ENCODE measurements around the gene FBLN2. TPM values are rescaled to one million over a fixed set of nuclear protein-coding genes. Genes with fewer than 3 reads are reported as not detected.

The FBLN2 gene
- total and polyA plus RNA-seq, 2 of the 4 experiments (the other 2 are of a cell fraction): 11.8 to 60.8 TPM

DNA sequence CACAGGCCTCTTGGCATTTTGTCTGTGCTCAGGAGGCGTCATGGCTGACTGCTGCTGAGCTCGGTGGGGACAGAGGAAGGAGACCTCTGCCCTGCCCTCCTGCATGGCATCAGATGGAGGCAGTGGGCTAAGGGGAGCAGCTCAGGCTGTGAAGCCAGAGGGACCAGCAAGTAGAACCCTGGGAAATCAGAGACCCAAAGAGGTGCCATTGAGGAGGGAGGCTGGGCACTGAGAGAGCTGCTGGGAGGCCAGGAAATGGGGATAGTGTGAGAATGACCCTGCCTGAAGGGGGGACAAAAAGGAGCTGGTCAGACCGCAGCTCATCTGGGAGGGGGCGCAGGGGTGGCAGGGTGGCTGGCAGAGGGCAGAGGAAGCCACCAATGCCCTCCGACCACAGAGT is 136.8 kb downstream of the FBLN2 start:
- H3K4me2 ChIP-seq (ENCODE audit: low read depth, low read length): no peak overlapping the region
- POLR2A ChIA-PET (ENCODE audit: unreplicated experiment): no interaction called here
- no peak overlapping the region for H2BK15ac ChIP-seq (ENCODE audit: low read depth, low read length)
- no peaks in the 10 kb centered on the region for H3K79me1 ChIP-seq (ENCODE audit: low read depth in 1 of 2, low read length in 2 of 2)
- no peak overlapping the region for H2BK20ac ChIP-seq (ENCODE audit: low read depth, low read length)
- CTCF ChIA-PET: no interaction called here
- no peaks in the 10 kb centered on the region for H3K9me3 ChIP-seq (ENCODE audit: control insufficient read depth, insufficient read depth, low read length)
- ATAC-seq (ENCODE audit: low read depth): no peak
- no peak overlapping the region for H3K23ac ChIP-seq (ENCODE audit: low read depth, low read length)
- no peak overlapping the region for H4K5ac ChIP-seq (ENCODE audit: low read depth, low read length)
- in situ Hi-C loops (cut with MboI; ENCODE audit: low sequenced_read_pairs) (no loop called here), dilution Hi-C loops (cut with HindIII; ENCODE audit: low sequenced_read_pairs, unreplicated experiment) (no loop called here), intact Hi-C loops (cut with micrococcal nuclease) (no loop called here)
- H2AK9ac ChIP-seq (replicated peaks; ENCODE audit: low read depth, low read length, poor library complexity): no peak overlapping the region
- no peaks in the 10 kb centered on the region for H3K4me1 ChIP-seq (ENCODE audit: control insufficient read depth, insufficient read depth, low read length)
- H3K4me3 ChIP-seq (ENCODE audit: insufficient read depth, low read depth, low read length): no peak overlapping the region
- no peak overlapping the region for H2AFZ ChIP-seq (replicated peaks; ENCODE audit: low read length, poor library complexity)
- no peaks in the 10 kb centered on the region for H3K9me1 ChIP-seq (ENCODE audit: insufficient read depth, low read length)
- H4K20me1 ChIP-seq (ENCODE audit: insufficient read depth, low read length): no peaks in the 10 kb centered on the region
- H2AK5ac ChIP-seq (ENCODE audit: low read depth, low read length): no peak overlapping the region
- no peak overlapping the region for H3K56ac ChIP-seq (ENCODE audit: extremely low read depth, insufficient read depth, low read length)
- no peak for DNase-seq
- H2BK120ac ChIP-seq (ENCODE audit: low read depth, low read length): no peak overlapping the region
- no peak overlapping the region for H3K14ac ChIP-seq (replicated peaks; ENCODE audit: low read depth, low read length)
- WGBS, 2 experiments (ENCODE audit: extremely low coverage in 2 of 2, insufficient read length in 1 of 2): 37% methylated on average over 4 of the region's 5 CpGs; no CpG with 5 or more reads in 1 of the 2 experiments
- no peak overlapping the region for H3K9ac ChIP-seq (ENCODE audit: low read depth, low read length)
- no peaks in the 10 kb centered on the region for H3K36me3 ChIP-seq (ENCODE audit: control insufficient read depth, insufficient read depth, low read length)
- H4K8ac ChIP-seq (ENCODE audit: low read depth in 2 of 2, low read length in 2 of 2): no peak overlapping the region
- no TSS peak for BruUV-seq (replicated peaks)
- TF ChIP-seq POLR2A (IDR thresholded peaks at IDR 0.05; ENCODE audit: low read depth, low read length): no peak
- TF ChIP-seq CEBPB (IDR thresholded peaks at IDR 0.05; ENCODE audit: low read depth, low read length): no peak
- no peak for TF ChIP-seq SMC3 (IDR thresholded peaks at IDR 0.05; ENCODE audit: low read depth, low read length)
- TF ChIP-seq, protein P1, sequence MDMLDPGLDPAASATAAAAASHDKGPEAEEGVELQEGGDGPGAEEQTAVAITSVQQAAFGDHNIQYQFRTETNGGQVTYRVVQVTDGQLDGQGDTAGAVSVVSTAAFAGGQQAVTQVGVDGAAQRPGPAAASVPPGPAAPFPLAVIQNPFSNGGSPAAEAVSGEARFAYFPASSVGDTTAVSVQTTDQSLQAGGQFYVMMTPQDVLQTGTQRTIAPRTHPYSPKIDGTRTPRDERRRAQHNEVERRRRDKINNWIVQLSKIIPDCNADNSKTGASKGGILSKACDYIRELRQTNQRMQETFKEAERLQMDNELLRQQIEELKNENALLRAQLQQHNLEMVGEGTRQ (IDR thresholded peaks at IDR 0.05; ENCODE audit: low read depth, low read length): no peak
- TF ChIP-seq RCOR1 (IDR thresholded peaks at IDR 0.05; ENCODE audit: insufficient replicate concordance, low read length): no peak
- no peak for TF ChIP-seq MAZ (IDR thresholded peaks at IDR 0.05; ENCODE audit: borderline replicate concordance, low read depth, low read length)
- TF ChIP-seq, protein P2, sequence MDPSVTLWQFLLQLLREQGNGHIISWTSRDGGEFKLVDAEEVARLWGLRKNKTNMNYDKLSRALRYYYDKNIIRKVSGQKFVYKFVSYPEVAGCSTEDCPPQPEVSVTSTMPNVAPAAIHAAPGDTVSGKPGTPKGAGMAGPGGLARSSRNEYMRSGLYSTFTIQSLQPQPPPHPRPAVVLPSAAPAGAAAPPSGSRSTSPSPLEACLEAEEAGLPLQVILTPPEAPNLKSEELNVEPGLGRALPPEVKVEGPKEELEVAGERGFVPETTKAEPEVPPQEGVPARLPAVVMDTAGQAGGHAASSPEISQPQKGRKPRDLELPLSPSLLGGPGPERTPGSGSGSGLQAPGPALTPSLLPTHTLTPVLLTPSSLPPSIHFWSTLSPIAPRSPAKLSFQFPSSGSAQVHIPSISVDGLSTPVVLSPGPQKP (IDR thresholded peaks at IDR 0.05; ENCODE audit: borderline replicate concordance, low read depth, low read length): no peak
- TF ChIP-seq CHD1 (IDR thresholded peaks at IDR 0.05; ENCODE audit: low read depth, low read length): no peak
- TF ChIP-seq BHLHE40 (IDR thresholded peaks at IDR 0.05; ENCODE audit: low read depth, low read length): no peak
- TF ChIP-seq, protein P3, sequence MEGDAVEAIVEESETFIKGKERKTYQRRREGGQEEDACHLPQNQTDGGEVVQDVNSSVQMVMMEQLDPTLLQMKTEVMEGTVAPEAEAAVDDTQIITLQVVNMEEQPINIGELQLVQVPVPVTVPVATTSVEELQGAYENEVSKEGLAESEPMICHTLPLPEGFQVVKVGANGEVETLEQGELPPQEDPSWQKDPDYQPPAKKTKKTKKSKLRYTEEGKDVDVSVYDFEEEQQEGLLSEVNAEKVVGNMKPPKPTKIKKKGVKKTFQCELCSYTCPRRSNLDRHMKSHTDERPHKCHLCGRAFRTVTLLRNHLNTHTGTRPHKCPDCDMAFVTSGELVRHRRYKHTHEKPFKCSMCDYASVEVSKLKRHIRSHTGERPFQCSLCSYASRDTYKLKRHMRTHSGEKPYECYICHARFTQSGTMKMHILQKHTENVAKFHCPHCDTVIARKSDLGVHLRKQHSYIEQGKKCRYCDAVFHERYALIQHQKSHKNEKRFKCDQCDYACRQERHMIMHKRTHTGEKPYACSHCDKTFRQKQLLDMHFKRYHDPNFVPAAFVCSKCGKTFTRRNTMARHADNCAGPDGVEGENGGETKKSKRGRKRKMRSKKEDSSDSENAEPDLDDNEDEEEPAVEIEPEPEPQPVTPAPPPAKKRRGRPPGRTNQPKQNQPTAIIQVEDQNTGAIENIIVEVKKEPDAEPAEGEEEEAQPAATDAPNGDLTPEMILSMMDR (conservative IDR thresholded peaks at IDR 0.05; ENCODE audit: low read depth, low read length): no peak
- TF ChIP-seq FOS (IDR thresholded peaks at IDR 0.05; ENCODE audit: low read depth, low read length): no peak
- no peak for TF ChIP-seq MXI1 (IDR thresholded peaks at IDR 0.05; ENCODE audit: borderline replicate concordance, low read depth, low read length)
- no peak for TF ChIP-seq MAFK (IDR thresholded peaks at IDR 0.05; ENCODE audit: low read depth, low read length)
- TF ChIP-seq NFE2L2 (IDR thresholded peaks at IDR 0.05; ENCODE audit: low read depth, low read length): no peak
- no peak for TF ChIP-seq RFX5 (IDR thresholded peaks at IDR 0.05; ENCODE audit: low read depth, low read length)
- TF ChIP-seq RAD21 (IDR thresholded peaks at IDR 0.05; ENCODE audit: low read length): no peak
- H4K91ac ChIP-seq (ENCODE audit: insufficient read depth, low read depth, low read length): no peak overlapping the region
- no peak overlapping the region for H3K18ac ChIP-seq (ENCODE audit: low read depth, low read length)
- peaks cover 9% of the 10 kb centered on the region for H3K27me3 ChIP-seq (ENCODE audit: control insufficient read depth, insufficient read depth, low read length)
- no peak overlapping the region for H2BK5ac ChIP-seq (ENCODE audit: low read depth, low read length, poor library complexity, severe bottlenecking)
- H3K4ac ChIP-seq (ENCODE audit: low read depth, low read length): no peak overlapping the region
- no peak overlapping the region for H3K27ac ChIP-seq (ENCODE audit: insufficient read depth, low read length)

All from IMR-90 (cell line).